ENCODE measurements around the gene PRR29.

Gene PRR29

DNA sequence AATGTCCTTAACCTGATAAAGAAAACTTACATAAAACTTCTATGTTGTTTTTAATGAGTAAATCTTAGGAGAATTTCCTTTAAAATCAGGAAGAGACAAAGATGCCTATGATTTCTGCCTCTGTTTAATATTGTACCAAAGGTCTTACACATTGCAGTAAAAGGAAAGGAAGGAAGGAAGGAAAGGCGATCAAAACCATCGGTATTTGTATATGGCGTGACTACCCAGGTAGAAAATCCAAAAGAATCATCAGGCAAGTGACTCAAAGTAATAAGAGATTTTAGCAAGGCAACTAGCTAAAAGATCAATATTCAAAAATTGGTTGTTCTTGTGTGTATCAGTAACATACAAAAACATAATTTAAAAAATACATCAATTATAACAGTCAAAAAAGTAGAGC lies 18.8 kb downstream of the PRR29 start:
- DNase-seq: no peak

DNA sequence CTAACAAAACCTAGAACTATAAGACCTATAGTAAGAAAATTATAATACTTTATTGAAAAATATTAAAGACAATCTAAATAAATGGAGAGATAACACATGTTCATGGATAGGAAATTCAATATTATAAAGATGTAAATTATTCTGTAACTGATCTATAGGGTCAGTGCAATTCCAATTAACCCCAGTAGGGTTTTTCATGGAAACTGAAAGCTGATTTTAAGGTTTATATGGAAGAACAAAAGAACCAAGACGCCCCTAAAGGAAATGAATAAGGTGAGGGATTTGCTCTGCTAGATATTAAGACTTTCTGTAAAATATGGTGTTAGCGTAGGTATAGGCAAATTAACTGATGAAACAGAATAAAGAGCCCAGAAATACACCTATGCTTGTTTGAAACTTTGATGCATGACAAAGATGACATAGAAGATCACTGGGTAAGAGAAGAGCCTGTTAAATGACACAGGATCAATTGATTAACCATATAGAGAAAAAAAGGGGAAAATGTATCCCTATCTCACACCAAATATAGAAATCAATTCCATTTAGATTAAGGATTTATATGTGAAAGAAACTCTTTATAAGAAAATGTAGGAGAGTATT lies 19.3 kb downstream of the PRR29 start:
- DNase-seq: no peak

DNA sequence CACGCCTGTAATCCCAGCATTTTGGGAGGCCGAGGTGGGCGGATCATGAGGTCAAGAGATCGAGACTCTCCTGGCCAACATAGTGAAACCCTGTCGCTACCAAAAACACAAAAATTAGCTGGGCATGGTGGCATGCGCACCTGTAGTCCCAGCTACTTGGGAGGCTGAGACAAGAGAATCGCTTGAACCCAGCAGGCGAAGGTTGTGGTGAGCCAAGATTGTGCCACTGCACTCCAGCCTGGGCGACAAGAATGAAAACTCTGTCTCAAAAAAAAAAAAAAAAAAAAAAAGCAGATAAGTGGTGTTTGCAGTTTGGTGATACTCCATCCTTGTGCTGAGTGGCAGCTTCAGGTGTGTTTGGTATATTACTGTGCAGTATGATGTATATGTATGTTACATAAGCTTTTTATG lies 21.4 kb downstream of the PRR29 start:
- DNase-seq: peak; percentile 29

DNA sequence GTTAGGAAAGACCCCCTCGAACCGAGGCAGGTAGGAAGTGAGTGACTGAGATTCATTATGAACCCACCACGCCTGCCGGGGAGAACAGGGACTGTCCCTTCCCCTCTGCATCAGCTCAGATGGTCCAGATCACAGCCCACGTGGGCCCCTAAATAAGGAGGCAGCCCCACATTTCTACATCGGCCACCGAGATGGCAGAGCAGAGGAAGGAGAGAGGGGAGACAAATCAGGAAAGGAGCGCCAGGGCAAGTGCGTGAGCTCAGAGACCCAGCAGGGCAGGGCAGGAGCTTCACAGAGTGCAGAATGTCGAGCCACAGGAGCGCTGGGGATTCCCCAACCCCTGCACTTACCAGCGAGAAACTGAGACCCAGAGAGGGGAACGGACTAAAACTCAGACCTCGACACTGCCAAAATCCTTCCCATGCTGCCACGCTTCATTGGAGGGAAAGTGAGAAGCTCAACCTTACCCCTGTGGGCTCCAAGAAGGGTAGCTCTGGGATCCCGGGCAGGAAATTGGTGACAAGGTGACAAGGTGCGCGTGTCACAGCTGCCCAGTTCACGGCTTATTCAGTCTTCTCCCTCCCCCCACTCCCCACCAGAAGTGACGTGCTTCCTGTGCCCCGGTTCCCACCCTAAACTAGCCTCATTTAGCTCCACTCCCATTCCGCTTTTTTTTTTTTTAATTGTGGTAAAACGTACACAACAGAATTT lies 22.1 kb downstream of the PRR29 start, which contains the start of gene ICAM2:
ICAM2 (minus strand) TSS at position 578 of the 711 bp plus-strand sequence. CDS start 13,942 bp downstream, outside the sequence.
- peak; percentile 91 for DNase-seq

DNA sequence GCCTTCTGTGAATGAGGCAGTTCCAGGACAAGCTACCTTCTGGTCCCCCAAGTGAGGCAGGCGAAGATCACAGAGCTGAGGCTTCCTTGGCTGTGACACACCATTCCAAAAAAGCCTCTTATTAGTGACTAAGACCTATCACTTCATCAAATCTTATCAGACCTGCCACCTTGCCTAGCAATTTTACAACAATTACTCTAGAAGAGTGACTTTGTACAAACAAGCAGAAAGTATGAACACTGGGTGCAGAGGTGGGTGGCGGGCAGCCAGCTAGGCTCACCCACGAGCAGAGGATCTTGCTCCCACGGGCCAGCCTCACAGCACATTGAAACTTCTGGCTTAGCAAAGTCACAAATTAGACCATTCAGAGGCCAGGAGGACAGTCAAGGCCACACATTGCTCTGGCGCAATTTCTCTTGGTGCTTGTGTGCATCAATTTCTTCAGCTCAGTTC lies 24.5 kb downstream of the PRR29 start:
- DNase-seq: peak; percentile 50

DNA sequence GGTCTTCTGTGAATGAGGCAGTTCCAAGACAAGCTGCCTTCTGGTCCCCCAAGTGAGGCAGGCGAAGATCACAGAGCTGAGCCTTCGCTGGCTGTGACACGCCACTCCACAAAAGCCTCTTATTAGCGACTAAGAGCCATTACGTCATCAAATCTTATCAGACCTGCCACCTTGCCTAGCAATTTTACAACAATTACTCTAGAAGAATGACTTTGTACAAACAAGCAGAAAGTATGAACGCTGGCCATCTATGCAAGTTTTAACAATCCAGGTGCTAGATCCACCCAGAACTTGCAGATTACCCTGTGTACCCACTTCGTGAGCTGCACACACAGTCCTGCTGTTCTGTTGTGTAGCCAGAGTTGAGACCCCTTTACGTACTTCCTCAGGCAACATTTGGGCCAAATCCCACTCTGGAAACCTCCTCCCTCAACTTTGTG lies 26.1 kb downstream of the PRR29 start:
- DNase-seq: no peak

DNA sequence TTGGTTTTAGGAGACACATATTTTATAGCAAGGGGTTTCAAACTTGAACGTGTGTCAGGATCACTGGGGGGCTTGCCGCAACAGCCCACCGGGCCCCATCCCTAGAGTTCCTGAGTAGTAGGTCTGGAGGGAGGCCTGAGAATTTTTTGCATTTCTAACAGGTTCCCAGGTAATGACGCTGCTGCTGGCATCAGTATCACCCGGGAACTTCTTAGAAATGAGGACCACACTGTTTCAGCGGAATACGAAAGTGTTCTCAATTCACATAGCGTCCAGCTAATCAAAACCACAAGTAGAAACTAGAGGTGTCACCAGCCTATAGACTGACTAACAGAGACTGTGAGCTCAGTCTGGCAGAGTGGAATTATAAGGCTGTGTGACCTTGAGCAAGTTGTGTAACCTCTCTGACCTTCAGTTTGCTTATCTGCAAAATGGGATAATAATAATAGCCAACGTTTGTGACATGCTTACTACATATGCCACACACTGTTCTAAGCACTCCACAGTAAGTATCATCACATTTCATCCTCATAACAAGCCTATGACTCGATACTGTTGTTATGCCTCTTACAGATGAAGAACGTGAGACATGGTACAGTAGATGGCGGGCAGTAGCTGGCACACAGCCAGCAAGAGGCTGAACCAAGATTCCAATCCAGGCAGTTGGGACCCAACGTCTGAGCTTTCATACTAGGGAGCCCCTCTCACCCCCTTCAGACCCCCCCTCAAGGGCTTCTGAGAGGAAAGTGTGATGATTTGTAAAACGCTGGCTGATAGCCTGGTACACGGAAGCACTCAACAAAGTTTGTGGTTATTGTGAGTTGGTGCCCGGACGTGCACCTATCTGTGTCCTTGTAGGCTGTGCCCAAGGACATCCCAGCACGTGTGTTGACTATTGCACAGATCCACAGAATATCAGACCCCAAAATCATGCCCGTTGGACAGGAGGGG lies 26.9 kb downstream of the PRR29 start:
- DNase-seq: peak; percentile 60

DNA sequence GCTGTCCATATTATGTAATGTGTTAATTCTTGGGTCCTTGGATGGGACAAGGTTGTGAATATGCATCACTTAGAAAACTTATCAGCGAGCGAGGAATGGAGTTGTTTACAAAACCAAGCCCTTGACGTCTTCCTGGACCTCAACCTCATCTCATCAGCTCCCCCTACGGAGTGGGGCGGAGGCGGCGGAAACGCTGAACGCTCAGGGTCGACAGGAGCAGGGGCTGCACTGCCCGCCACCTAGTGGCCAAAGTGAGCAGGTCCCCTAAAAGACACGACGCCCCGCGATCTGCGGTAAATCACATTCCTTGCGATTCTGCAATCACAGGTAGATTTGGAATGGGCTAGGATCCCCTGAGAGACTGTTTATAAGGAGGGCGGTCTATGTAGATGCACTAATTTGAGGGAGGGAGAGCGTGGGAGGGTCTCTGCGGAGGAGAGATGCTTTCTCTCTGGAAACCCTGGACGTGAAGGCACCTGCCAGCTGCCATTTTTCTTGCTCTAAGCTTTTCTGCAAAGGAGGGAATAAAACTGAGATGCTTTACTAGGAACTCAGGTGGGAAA lies 27.7 kb downstream of the PRR29 start:
- DNase-seq: peak; percentile 94

DNA sequence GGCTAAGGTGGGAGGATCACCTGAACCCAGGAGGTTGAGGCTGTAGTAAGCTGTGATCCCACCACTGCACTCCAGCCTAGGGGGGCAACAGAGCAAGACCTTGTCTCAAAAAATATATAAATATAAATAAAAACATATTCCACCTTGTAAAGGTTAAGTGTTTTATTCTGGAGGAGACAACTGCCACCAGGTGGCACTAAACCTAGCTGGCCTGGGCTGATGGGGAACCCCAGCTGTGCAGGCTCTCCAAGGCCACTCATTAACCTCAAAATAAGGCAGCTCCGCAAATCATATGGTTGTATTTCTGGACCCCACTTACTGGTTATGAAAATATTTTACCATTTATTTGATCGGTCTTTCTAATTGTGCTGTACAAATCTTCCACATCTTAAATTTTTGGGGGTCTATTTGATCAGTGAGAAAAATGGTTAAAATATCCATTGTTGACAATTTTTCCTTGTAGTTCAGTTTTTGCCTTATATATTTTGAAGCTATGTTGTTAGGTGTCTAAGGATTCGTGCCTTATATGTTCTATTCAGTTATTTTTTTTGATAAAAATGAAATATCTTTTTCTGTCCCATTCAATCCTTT lies 30.8 kb downstream of the PRR29 start:
- DNase-seq: peak; percentile 82

DNA sequence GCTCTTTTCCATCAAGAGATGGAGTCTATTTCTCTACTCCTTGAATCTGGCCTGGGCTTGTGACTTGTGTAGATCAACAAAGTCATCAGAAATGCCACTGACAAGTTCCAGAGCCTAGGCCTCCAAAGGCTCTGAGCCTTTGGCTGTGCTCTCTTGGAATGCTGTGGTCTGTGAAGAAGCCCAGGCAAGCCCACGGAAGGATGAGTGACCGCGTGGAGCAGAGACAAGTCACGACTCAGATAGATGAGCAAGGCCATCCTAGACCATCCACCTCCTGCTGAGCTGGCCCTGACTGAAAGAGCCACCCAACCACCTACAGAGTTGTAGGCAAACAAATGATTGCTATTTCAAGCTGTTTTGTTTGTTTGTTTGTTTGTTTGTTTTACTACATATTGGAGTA lies 33.9 kb downstream of the PRR29 start:
- DNase-seq: no peak

DNA sequence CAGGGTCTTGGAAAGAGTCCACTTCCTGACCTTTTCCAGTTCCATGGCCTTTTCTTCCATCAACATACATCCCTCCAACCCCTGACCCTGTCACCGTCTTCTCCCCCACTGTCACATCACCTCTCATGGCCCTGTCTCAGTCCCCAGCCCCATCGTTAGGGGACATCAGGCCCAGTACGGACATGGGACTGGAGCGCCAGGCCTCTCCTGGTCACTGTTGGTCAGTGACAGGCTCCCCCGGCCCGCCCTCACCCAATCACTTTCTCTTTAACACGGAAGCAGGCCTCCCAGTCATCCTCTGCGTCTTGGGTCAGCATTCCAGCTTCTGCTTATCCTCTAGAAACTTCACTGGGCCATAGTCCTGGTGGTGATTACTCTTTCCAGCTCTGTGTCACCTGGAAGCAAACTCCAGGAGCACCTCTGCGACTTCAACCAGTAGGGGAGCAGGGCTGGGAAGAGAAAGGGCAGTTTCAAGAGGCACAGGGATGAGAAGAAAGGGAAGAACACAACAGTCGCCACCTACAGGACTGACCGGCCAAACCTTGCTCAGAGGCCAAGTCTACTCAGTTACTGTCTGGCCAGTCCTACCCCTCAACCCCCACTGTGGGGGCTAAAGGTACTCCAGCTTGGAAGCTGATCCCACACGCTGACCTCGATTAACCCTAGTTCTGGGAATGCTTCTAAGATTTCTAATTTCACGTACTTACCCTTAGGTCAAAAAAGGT lies 38.2 kb downstream of the PRR29 start:
- DNase-seq: no peak

DNA sequence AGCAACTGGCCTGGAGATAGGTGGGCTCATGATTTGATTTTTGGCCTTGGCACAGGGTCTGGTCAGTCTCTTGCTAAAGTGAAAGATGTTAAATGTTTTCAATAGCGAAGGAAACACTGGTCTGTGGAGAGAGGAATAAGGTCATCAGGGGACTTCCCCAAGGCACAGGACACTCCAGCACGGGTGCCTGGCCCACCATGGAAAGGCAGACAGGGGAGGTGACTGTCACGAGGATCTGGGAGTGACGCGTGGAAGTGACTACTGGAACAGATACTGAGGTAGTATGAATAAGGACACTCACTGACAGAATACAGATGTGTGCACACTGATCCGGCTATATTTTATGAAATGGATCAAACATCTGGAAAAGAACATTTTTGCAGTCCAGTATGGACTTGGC lies 39.0 kb downstream of the PRR29 start:
- no peak for DNase-seq

DNA sequence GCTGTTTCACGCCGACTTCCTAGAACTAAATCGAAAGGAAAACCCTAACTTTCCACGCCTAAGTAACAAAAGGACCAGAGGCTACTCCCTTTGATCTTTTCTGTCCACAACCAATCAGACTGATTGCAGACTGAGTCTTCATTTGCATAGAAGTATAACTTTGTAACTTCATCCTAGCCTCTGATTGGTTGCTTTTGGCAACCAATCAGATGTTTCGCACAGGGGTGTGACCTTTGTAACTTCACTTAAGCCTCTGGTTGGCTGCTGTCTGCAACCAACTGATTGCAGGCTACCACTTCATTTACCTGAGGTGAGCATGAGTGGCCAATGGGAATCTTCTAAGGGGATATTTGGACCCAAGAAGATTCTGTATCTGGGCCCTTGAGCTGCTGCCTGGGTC lies 39.7 kb downstream of the PRR29 start:
- no peak for DNase-seq

DNA sequence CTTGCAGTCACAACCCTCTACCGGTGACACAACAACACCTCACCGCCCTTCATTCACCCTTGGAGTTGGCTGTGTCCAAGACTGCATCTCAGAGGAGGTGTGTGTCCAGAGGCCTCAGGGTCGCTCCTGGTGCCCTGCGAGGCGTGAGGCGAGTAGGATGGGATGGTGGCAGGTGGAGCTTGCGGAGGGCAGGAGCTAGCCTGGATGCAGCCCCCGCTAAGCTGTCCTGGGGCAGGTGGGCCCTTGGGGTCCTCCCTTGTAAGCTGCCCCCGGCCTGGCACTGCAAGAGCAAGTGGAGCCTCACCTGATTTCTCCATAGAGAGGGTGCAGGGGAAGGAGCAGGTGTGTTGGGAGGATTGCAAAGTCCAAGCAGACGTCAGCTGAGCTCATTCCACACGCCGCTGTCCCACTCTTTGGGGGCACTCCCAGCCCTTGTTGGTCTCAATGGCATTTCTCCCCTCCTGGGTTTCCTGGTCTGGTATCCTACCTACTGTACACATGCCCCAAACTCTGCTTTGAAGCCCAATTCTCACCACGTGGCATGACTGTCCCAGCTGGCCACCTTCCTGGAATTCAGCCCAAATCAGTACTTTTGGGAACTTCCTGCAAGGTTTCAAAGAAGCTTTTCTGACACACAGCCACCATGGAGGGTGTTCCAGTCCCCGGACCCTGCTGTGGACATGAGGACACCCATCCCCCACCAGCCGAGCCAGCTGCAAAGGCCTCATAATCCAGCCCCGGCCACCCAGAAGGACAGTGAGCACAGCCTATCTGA lies 40.4 kb downstream of the PRR29 start:
- no peak for DNase-seq

DNA sequence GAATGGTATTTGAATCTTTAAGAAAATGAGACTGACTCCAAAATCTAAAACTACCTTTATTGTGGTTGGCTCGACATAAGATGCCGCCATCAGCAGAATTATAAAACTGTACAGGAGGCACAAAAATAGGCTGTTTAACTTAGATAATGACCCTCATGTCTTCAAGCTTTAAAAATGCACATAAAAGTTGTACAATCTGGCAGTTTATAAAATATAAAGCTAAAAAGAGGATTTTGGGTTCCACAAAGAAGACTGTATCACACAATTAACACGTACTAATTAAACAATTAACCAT lies 40.9 kb downstream of the PRR29 start:
- no peak for DNase-seq

DNA sequence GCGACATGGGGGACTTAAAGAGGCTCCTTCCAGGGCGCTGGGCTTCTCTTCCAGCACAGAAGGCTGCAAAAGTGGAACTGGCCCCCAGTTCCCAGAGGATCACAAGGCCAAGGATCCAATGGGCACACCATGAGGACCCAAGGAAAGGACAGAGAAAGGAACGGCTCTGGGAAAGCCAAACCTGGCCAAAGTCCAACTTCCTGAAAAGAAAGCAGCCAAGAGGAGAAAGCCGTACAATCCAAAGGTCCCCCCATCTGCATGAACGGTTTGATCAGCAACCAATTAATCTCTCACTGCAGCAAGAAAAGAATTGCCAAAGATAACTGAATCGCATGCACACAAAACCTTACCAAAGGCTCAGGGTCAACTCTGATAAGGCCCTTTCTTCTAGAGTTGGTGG lies 42.1 kb downstream of the PRR29 start:
- no peak for DNase-seq

DNA sequence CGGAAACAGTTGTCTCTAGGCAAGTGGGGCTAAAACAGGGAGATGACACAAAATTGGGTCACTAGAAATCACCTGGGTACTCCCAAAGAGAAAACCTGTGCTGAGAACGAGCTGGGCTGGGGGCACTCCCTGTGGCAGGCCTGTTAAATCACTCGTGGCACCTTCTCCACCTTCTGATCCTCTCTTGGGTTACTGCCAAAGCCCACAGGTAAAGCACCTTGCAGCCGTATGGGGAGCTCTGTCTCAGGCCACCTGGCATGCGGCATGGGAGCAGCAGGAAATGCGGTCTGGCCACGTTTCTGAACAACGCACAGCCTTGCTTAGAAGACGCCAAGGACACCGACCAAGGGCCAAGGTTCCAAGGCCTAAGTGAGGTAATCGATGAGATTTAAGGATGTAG lies 43.8 kb downstream of the PRR29 start:
- DNase-seq: no peak

DNA sequence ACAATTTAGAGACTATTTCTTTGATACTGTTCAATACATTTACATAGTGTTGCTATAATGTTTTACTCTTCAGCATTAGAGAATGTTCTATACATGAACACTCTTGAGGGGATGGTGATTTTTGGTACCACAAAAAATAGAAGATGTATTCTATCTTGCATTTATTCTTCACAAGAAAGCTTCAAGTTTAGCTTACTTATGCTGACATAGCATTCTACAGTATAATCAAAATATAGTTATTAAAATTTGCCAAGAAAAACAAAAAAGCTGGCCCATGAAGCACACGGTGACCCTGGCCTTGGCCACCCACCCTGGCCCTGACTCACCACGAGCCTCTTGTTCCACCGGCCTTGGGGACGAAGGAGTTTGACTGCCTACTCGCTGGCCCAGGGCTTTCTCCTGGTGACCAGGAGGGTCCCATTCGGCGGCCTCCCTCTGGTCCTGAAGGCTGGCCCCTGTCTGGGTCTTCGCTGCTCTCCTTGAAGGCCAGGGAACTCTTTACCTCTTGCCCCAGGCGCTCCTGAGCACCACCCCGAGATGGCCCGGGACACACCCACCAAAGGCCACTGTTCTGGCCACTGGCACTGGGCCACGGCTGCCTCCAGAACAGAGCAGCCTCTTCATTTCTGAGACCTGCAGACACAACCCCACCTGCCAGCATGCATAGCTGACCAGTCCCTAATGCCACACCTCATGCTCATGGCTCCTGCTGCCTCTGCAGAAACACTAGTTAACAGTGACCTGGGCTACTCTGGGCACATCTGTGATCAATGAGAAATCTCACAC lies 44.7 kb downstream of the PRR29 start:
- DNase-seq: no peak

DNA sequence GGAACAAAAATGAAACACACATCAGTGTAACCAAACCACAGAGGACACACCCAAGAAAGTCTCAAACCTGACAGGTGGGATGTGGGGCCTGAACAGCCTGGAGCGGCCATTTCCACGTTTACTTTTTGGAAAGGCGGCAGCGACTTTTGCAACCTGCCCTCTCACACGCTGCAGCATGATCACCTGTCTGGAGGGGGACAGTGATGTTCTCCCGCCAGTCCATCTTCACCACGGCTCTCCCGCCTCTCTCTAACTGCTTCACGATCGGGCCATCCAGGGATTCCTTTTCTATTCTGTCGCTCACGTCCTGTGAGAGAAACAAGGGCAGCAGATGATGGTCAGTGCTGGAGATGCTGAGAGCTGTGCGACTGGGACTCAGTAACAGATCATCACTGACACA lies 47.0 kb downstream of the PRR29 start:
- DNase-seq: no peak

DNA sequence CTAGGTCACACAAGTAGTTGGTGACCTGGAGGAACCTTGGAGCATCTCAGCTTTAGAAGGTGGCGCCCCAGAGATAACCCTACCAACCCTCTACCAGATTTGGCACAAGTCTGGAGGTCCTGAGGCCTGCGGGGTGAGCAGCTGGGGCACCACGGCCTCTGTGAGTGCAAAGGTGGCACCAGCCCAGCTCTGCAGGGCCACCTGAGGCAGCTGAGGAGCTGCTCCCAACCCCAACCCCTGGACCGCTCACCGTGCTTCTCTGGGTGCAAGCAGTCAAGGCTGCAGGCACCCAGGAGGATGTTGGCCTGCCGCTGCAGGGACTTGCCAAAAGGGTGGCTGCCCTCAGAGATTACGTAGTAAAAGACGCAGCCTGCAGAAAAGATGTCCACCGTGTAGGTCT lies 50.7 kb downstream of the PRR29 start:
- DNase-seq: no peak

DNA sequence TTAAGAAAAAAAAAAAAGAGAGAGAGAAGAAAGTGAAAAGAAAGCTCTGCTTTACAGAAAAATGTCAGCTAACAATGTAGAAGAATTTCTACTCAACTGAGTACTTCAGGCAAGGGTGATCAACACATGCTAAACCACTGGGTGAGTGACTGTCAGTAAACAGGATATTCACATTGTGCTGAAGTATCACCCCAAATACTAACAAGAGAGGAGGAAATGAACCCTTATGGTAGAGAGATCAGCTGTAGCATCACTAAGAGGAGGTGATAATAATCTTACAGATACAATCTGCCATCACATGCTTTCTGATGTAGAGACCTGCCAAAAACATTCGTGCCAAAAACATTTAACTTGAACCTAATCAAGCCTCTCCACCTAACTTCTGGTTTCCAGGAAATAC lies 53.0 kb downstream of the PRR29 start:
- peak; percentile 24 for DNase-seq

All from CD4-positive, alpha-beta T cell treated with Interleukin-6 for 4 hours (primary cell).